Measurements from ENCODE around the gene FBXW7.

Gene FBXW7

DNA sequence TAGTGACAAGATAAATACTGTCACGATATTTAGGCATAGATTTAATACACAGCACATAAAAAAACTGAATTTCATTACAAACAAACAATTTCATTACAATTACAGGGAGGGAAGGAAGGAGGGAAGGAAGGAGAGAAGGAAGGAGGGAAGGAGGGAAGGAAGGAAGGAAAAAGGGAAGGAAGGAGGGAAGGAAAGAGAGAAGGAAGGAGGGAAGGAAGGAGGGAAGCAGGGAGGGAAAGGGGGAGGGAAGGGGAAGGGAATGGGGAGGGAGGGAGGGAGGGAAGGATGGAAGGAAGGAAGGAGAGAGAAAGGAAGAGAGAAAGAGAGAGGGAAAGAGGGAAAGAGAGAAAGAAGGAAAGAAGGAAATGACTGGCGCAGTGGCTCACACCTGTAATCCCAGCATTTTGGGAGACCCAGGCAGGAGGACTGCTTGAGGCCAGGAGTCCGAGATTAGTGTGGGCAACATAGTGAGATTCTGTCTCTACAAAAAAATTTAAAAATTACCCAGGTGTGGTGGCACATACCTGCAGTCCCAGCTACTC, 64.6 kb downstream of the FBXW7 start:
- DNase-seq (ENCODE audit: low spot score) = no peak

DNA sequence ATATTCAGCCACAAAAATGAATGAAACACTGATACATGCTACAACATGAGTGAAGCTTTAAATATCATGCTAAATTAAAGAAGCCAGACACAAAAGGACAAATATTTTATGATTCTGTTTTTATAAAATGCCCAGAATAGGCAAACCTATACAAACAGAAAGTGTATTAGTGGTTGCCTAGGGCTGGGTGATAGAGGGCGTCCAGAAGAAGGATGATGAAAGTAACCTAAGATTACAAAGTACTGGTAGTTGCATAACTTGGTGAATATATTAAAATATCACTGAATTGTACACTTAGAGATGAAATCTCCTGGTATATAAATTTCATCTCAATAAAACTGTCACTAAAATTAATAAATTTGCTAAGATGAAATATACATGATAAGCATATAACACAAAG, 67.5 kb downstream of the FBXW7 start:
- DNase-seq (ENCODE audit: low spot score) = no peak

DNA sequence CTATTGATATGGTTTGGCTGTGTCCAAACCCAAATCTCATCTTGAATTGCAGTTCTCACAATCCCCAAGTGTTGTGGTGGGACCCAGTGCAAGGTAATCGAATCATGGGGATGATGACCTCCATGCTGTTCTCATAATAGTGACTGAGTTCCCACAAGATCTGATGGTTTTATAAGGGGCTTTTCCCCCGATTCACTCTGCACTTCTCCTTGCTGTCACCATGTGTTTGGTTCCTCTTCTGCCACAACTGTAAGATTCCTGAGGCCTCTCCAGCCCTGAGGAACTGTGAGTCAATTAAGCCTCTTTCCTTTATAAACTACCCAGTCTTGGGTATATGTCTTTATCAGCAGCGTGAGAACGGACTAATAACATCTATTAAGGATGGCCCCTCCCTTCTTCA, 68.8 kb downstream of the FBXW7 start:
- no peak for DNase-seq (ENCODE audit: low spot score)

DNA sequence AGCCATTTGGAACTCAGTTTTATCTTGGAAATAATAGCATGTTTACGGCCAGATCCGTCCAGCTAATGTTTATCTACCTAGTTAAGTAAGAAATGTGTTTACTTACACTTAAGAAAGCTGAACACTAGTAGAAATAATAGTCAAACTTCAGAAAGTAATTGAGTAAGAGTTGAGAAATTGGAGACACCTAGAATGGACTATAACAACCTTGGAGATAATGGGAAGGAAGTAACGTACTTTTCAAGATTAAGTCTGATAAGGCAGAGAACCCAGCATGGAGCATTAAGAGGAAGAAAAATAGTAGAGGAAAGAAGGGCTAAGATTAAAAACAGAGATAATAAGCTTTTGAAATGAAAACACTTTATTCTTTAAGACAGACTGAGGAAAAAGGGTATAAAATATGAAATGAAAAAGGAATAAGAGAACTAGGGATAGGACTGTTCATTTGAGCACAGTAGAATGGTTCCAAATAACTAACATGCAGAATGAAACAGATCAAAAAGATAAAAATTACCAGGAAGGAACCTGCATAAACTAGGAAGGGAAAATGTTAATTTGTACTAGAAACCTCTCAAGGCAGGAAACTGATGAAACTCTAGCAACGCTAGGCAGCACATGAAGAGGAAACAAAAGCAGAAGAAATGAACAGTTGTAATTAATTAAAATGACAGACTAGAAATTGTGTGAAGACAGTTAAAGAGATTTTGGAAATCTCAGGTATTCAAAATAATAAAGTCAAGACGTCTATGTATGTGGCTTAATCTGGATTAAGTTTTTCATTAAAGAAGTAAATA, 71.7 kb downstream of the FBXW7 start:
- DNase-seq (ENCODE audit: low spot score) = no peak

DNA sequence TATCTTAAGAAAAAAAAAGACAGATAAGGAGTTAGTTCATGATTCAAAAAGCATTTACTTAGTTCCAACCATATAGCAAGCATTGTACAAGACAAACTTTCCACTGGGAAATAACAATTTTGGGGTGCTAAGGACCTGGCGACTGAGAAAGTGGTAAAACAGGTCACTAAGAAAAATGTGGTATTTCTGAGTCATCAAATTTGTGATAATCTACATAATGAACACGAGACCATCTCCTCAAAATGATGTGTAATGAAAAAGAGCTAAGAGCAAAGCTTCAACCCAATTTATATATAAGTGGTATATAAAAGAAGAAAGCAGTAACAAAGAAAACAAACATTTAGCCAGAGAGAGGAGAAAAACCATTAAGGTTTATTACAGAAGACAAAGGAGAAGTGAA, 72.3 kb downstream of the FBXW7 start:
- no peak for DNase-seq (ENCODE audit: low spot score)

DNA sequence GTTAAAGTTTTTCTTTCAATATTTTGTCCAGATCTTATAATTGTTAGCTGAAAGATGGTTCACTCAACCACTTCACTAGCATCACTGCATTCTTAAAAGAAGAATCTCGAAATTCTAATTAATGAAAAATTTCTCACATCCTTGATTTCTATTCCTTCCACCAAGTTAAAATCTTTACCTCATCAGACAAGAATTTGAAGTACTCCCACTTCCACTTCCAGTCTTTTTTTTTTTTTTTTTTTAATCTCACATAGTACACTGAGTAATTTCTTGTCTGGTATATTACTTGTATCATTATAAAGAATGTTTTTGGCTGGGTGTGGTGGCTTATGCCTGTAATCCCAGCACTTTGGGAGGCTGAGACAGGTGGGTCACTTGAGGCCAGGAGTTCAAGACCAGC, 73.2 kb downstream of the FBXW7 start:
- DNase-seq (ENCODE audit: low spot score) = peak; percentile 25

DNA sequence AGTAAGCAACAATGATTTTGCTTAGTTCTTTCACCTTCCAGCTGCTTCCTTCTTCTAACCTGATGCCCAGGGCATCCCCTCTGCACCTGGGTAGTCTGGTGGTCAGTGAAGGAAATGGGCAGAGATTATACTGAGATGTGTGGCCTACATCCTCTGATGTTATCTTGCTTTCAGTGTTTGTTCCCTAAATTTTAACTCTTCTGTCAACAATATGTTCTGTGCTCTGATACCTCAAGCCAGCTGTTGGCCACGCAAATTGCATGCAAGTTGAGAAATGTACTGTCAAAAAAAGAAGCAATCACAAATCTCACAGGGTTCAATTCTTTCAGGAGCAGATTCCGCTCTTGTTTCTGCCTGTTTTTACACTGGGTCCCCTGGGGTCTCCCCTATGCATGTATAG, 73.8 kb downstream of the FBXW7 start:
- DNase-seq (ENCODE audit: low spot score) = no peak

DNA sequence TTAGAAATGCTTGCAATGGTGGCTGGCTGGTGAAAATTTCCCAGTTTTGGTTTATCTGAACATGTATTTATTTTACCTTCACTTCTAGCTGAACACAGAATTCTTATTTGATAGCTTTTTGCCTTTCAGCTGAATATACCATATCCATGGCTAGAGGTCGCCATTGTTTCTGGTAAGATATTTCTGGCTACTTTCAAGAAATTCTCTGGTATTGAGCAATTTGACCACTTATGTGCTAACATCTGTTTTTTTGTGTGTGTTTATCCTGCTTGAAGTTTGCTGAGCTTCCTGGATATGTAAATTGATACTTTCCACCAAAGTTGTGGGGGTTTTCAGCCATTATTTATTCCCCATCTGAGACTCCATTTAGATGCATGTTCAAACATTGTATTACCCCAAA, 75.4 kb downstream of the FBXW7 start:
- DNase-seq (ENCODE audit: low spot score) = peak; percentile 51

DNA sequence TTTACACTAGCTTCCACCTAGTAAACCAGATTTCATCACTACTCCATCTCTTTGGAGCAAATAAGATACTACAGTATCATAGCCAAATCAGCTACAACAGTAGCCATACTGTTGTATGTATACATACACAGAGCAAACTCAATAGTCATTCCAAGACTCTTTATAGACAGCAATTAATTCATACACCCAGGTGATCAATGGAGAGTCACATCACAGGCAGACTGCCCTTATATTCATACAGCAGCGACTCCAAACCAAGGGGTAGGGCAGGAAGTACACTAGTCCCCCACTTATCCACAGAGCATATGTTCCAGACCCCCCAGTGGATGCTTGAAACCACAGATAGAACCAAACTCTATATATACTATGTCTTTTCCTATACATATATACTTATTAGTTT, 76.6 kb downstream of the FBXW7 start:
- no peak for DNase-seq (ENCODE audit: low spot score)

DNA sequence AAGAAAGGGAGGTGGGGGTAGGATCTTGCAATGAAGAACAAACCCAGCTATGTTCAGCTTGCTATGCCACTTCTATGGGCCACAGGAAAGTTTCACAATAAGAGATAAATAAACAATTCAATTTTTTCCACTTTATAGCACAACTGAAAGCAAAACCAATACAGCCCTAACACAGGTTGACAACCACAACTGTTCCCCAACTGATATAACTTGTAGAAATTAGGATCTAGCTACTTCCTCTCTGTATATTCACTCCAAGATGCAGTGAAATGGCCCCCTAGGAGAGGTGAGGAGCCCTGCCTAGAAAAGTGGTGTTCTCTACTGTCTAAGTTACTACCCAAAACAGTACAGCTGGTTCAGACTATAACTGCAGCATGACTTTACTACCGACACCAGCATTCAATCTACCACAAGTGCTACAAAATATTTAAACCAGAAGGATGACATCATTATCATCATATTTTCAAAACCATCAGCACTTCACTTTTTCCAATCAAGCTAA, 77.0 kb downstream of the FBXW7 start:
- no peak for DNase-seq (ENCODE audit: low spot score)

DNA sequence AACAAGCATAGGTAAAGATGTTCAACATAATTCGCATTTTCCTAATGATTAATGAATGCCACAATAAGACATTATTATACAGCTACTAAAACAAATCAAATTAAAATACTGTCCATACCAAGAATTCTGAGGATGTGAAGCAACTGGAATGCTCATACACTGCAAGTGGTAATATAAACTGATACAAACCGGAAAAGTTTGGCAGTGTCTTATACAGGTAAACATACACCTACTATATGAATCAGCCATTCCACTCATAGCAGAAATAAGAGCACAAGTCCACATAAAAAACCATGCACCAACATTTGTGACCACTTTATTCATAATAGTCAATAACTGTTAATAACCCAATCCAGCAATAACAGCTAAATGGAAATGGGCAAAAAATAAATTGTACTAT, 79.3 kb downstream of the FBXW7 start:
- DNase-seq (ENCODE audit: low spot score) = no peak

DNA sequence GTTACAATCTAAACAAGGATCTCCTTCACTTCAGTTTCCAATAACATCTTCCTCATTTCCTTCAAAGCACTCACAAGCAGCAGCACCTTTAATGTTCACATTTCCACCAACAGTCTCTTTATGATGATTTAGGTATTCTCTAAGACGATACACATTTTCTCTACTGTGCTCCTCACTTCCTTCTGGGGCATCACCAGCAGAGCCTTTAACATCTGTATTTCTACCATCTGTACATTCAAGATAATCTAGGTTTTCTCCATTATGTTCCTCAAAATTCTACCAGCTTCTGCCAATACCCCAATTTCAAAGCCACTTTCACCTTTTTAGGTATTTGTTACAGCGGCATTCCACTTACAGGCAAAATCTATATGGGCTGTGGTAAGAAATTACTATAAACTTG, 80.6 kb downstream of the FBXW7 start:
- no peak for DNase-seq (ENCODE audit: low spot score)

DNA sequence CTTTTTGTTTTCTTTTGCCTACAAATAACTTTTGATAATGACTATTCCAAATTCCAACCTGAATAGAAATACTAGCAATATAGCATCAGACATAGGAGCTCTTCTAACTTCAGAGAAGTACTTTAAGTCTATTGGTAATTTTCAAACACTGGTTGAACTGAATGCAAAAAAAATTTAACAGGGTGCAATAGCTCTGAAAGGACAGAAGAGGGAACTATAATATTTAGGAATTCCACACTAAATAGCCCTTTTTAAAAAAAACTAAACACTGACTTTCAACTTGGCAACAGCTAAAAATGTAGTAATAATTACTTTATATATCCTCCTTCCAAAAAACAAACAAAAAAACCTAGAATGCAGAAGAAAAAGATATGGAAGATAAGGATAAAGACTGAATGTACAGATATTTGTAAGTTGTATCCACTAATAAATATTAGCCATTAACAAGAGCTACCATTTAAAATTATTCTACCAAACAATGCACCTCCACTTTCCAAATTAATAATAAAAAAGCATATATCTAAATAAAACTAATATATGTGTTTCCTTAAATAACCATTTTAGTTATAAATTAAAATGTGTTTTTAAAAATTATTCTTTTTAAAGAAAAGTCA, 81.4 kb downstream of the FBXW7 start:
- DNase-seq (ENCODE audit: low spot score) = peak; percentile 50

DNA sequence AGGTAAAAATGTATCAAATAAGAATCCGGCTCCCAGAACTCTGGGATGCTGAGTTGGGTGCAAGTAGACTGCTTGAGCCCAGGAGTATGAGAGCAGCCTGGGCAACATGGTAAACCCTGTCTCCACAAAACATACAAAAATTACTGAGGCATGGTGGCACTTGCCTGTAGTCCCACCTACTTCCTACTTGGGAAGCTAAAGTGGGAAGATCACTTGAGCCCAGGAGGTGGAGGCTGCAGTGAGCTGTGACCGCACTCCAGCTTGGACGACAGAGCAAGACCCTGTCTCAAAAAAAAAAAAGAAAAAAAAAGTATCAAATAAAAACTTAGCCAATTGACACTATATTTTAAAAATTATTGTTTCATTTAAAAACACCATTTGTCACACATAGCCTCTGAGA, 84.4 kb downstream of the FBXW7 start:
- no peak for DNase-seq (ENCODE audit: low spot score)

DNA sequence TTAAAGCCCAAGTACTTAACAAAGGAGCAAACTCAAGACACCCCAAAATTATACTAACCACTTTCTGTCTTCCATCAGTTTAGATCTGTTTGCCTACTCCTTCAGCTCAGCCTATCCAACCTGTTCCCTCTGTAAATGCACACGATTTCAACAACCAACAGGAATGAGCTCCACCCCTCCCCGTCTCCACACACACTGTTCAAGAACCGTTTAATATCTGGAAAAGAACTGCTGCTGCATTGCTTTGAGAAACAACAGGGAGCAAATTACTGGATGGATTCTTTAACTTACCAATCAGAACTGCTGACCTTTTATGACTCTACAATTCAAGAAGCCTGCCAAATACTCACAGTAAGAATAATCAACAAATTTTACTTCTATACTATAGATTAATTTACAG, 87.0 kb downstream of the FBXW7 start:
- no peak for DNase-seq (ENCODE audit: low spot score)

DNA sequence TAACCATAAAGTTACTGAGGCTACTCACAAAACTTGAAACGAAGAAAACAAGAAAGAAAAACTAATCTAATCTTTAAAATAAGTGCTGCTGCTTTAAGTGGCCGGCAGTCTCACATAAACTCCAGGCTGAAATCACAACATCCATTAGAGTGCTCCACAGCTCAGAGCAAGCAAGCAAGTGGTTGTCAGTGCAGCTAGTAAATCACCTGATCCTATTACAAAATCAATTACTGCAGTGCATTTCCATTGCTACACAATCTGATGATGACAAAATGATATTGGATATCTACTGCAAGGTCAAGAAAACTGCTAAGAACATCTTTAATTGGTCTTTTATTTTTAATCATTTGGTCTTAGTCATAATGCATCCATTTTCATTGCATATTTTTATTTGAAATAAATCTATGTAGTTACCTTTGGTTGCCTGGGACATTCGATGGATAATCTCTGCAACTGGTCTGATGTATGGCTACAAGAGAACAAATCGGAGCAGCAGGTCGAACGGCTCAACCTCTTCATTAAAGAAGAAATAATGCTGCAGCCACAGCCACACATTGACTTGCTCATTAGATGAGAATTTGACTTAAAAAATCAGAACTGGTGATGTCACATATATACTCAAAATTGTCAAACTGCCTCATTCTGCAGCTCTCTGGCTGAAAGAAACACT, 87.7 kb downstream of the FBXW7 start:
- DNase-seq (ENCODE audit: low spot score) = no peak

DNA sequence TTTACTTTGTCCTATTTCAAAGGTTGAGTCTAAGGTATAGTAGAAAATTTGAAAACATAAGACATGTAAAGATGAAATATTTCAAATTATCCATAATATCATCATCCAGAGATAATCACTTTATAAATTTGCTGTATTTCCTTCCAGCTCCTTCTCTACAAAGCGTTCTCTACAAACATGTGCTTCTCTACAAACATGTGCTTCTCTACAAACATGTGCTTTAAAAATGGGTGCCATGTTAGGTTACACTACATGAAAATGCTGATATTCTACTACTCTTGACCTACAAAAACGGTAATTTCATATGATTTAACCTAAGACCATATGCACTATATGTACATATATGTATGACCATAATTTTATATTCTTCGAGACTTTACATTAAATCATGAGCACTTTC, 92.0 kb downstream of the FBXW7 start:
- no peak for DNase-seq (ENCODE audit: low spot score)

DNA sequence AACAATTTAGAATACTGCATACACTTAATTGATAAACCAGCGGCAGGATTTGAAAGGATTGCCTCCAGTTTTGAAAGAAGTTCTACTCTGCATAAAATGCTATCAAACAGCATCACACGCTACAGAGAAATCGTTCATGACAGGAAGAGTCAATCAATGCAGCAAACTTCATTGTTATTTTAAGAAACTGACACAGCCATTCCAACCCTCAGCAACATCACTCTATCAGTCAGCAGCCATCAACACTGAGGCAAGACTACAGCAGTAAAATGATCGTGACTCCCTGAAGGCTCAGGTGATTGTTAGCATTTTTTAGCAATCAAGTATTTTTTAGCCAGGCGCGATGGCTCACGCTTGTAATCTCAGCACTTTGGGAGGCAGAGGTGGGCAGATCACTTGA, 98.3 kb downstream of the FBXW7 start:
- DNase-seq (ENCODE audit: low spot score) = no peak

DNA sequence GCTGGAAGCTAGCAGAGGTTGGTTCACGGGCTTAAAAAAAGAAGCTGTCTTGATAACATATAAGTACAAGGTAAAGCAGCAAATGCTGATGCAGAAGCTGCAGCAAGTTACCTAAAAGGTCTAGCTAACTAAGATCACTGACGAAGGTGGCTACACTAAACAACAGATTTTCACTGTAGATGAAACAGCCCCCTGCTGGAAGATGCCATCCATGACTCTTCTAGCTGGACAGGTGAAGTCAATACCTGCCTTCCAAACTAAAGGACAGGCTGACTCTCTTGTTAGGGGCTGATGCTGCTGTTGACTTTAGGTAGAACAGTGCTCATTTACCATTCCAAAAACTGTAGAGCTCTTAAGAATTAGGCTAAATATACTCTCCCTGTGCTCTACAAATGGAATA, 99.5 kb downstream of the FBXW7 start:
- DNase-seq (ENCODE audit: low spot score) = no peak

DNA sequence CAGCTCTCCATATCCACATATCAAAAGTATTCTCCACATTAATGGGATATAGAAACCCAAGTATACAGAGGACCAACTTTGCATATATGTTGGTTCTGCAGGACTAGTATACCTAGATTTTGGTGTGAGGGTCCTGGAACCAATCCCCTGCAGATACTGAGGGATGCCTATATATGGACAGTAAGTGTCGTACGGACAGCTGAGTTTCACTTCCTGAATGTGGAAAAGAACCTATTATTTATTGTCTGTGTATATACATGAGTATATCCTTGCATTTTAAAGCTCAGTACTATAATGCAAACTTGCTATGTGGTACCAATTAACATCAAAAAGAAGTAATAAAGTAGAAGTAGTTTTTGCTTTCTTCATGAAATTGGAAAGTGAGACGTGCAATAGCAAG, 101.9 kb downstream of the FBXW7 start:
- no peak for DNase-seq (ENCODE audit: low spot score)

DNA sequence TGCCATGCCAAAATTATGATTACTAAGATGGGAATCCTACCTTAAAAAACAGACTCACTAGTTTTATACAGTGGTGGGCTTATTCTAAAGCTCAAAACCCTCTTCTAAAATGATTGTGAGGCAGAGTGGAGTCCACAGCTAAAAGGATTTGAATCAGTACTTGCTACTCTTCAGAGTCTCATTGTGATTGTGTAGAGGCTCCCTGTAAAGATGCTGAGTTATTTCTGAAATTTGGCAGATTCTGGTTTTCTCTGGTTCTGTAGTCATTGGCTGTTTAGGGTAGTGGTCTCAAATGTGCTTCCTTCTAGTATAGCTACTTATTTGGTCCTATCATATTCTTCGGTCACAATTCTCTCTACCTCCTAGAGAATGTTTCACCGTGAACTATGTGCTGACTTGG, 104.1 kb downstream of the FBXW7 start:
- DNase-seq (ENCODE audit: low spot score) = no peak

DNA sequence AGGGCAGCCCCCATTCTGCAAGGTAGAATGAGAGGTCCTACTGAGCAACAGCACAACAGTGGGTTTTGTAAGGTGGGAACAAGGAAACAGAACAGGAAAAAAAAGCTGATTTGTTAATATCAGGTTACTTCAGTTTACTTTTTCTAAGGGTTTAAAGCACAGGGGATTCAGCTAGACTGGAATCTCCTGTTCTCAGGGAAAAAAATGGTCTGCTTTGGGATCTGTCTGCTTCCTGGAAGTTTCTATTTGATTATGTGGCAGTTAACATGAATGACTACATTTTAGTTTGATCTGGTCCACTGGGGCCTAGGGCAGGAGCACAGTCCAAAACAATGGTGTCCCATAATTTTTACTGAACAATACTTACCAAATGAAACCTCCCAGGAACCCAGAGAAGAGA, 104.6 kb downstream of the FBXW7 start:
- no peak for DNase-seq (ENCODE audit: low spot score)

DNA sequence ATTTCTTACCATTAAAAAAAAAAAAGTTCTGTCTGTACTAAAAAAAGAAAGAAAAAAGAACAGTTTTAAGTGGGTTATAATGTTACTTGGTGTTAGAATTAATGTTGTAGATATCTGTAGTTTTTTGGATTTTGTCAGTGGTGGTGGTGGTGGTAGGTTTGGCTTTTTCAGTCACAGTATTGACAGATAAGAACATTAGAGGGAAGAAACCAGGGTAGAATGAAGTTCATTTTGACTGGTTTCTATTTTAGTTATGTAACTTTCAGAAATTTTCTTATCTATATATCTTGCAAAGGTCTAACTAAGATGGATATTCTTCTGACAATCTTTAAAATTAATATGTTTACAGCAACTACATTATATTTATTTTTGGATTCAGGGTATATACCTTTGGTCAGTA, 105.4 kb downstream of the FBXW7 start:
- DNase-seq (ENCODE audit: low spot score) = no peak

All from AG20443 (cell line).